Ascending aorta (tissue), 2 donors: ENCODE results near the gene RABL2A. TPM values are rescaled to one million over a fixed set of nuclear protein-coding genes. Genes with fewer than 3 reads are reported as not detected.
"Not testable (repeated sequence)": the region's sequence is repeated elsewhere in the genome, so short reads cannot be mapped to it uniquely, and the experiment has no call there.

Experiments used
- DNase-seq, 2 donors: peaks; one replicate each; pipeline ENCODE4 v3.0.0-alpha.2; 2019; ENCODE audit warnings: low spot score in 2 of 2
- H3K27ac ChIP-seq, 2 donors: fragments of 200-600 bp; sonication (generic); one replicate each; pipeline ENCODE4 v1.5.1; 2016 to 2017; ENCODE audit warnings: mild to moderate bottlenecking in 1 of 2
- H3K27me3 ChIP-seq: fragments of 200-600 bp; sonication (generic); one replicate; pipeline ENCODE4 v1.5.1; 2017
- H3K36me3 ChIP-seq, 2 donors: fragments of 200-600 bp; sonication (generic); one replicate each; pipeline ENCODE4 v1.5.1; 2016
- H3K4me1 ChIP-seq, 2 donors: fragments of 200-600 bp; sonication (generic); one replicate each; pipeline ENCODE4 v1.5.1; 2016 to 2017; ENCODE audit warnings: mild to moderate bottlenecking in 1 of 2
- H3K4me3 ChIP-seq, 2 donors: fragments of 200-600 bp; sonication (generic); one replicate each; pipeline ENCODE4 v1.5.1; 2016 to 2017; ENCODE audit warnings: mild to moderate bottlenecking in 1 of 2
- H3K9me3 ChIP-seq, 2 donors: fragments of 200-600 bp; sonication (generic); one replicate each; pipeline ENCODE4 v1.5.1; 2016
- intact Hi-C: fragments of 100-400 bp; cut with DNase I; formaldehyde crosslinking; loops from one replicate; pipeline ENCODE4 v1.15.1; 2023
- total RNA-seq: library from RNA; depleted of rRNA; stranded (reverse); fragments of >200 nt; gene quantifications from one replicate; pipeline ENCODE4 v1.1.0, GENCODE V29; 2016

Gene RABL2A
- total RNA-seq, 1 donor from 2014 or later: 5.5 TPM

DNA sequence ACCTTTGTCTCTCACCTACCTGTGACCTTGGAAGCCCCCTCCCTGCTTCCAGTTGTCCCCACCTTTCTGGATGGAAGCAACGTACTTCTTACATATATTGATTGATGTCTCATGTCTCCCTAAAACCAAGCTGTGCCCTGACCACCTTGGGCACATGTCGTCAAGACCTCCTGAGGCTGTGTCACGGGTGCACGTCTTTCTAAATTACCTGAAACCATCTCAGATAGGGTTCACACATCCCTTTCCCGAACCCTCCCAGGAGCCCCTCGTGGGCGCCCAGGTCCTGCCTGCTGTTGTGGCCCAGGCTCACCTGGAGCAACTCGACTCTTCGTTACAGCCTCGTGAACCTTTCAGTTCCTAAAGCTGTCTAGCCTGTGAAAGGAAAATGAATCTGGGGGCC, 1.2 kb upstream of the RABL2A start:
- peak overlapping the region in 1 of 2 donors; percentile 41 for H3K4me3 ChIP-seq
- DNase-seq: not testable (repeated sequence)

DNA sequence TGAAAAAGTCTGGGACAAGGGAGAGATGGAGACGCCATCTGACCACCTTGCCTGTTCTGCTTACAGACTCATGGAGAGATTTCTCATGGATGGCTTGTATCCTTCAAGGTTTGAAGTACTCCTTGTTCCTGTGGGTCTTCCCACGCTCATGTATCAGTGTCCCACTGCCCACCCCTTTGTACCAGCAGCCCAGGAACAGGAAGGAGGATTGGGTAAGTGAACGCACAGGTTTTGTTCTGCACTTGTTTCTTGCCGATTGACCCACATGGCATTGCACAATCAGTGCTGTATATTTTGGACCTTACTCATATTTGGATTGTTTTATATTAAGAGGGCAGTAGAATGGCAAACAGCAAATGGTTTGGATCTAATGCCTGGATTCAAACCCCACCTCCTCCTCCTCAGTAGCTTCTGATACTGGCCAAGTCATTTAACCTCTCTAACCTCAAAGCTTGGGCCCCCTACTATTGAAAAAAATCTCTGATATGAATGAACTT, 5.8 kb downstream of the RABL2A start:
- DNase-seq, intact Hi-C loops, H3K9me3 ChIP-seq, H3K27me3 ChIP-seq, H3K4me1 ChIP-seq, H3K4me3 ChIP-seq, H3K27ac ChIP-seq, H3K36me3 ChIP-seq: not testable (repeated sequence)

More for the DNA sequence above, 1.2 kb upstream of the RABL2A start:
- H3K36me3 ChIP-seq, intact Hi-C loops, H3K27ac ChIP-seq, H3K9me3 ChIP-seq, H3K4me1 ChIP-seq, H3K27me3 ChIP-seq: not testable (repeated sequence)

- H3K9me3 ChIP-seq, intact Hi-C loops, H3K4me1 ChIP-seq, DNase-seq, H3K4me3 ChIP-seq, H3K27ac ChIP-seq, H3K27me3 ChIP-seq, H3K36me3 ChIP-seq: not testable (repeated sequence)
These were observed 8.3 kb downstream of the RABL2A start for GRCh38 chr2:113635358-113635757.

DNA sequence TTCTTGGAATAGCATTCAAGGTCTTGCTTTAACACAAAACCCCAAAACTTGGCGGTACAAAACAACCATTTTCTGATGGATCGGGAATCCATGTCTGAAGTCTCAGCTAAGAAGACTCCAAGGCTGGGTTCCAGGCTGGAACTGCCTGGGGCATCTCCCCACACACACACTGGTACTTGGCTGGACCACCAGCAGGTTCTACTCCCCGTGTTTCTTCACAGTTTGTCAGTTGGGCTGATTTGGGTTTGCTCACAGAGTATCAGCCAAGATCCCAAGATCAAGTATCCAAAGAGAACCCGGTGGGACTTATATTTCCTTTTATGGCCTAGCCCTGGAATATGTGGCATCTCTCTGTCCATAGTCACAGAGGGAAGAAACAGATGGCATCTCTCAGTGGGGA, 9.2 kb downstream of the RABL2A start:
- H3K9me3 ChIP-seq, intact Hi-C loops, H3K27me3 ChIP-seq: not testable (repeated sequence)

GRCh38 chr2:113638084-113638483, 11.0 kb downstream of the RABL2A start:
- DNase-seq, H3K27me3 ChIP-seq: not testable (repeated sequence)

More for the DNA sequence above, 9.2 kb downstream of the RABL2A start:
- H3K27ac ChIP-seq, H3K36me3 ChIP-seq, H3K4me1 ChIP-seq, DNase-seq, H3K4me3 ChIP-seq: not testable (repeated sequence)

GRCh38 chr2:113646217-113646616, 19.2 kb downstream of the RABL2A start:
- H3K27ac ChIP-seq, intact Hi-C loops, H3K9me3 ChIP-seq, H3K4me3 ChIP-seq, H3K4me1 ChIP-seq, DNase-seq, H3K36me3 ChIP-seq, H3K27me3 ChIP-seq: not testable (repeated sequence)

More at GRCh38 chr2:113638084-113638483, 11.0 kb downstream of the RABL2A start:
- H3K4me3 ChIP-seq, intact Hi-C loops, H3K27ac ChIP-seq, H3K36me3 ChIP-seq, H3K9me3 ChIP-seq, H3K4me1 ChIP-seq: not testable (repeated sequence)

- DNase-seq, H3K4me3 ChIP-seq, H3K4me1 ChIP-seq, H3K27me3 ChIP-seq, H3K27ac ChIP-seq, H3K36me3 ChIP-seq, H3K9me3 ChIP-seq, intact Hi-C loops: not testable (repeated sequence)
These were observed 24.1 kb downstream of the RABL2A start for GRCh38 chr2:113650834-113651815.

DNA sequence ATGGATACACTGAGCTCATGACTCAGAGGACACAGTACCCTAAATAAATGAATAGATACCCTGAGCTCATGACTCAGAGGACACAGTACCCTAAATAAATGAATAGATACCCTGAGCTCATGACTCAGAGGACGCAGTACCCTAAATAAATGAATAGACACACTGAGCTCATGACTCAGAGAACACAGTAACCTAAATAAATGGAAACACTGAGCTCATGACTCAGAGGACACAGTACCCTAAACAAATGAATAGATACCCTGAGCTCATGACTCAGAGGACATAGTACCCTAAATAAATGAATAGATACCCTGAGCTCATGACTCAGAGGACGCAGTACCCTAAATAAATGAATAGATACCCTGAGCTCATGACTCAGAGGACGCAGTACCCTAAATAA, 25.5 kb downstream of the RABL2A start:
- intact Hi-C loops, H3K36me3 ChIP-seq, DNase-seq, H3K27ac ChIP-seq, H3K27me3 ChIP-seq, H3K9me3 ChIP-seq, H3K4me1 ChIP-seq, H3K4me3 ChIP-seq: not testable (repeated sequence)

GRCh38 chr2:113656031-113656624, 29.1 kb downstream of the RABL2A start:
- H3K36me3 ChIP-seq, H3K4me1 ChIP-seq, H3K4me3 ChIP-seq, H3K9me3 ChIP-seq, H3K27me3 ChIP-seq, intact Hi-C loops, DNase-seq, H3K27ac ChIP-seq: not testable (repeated sequence)

DNA sequence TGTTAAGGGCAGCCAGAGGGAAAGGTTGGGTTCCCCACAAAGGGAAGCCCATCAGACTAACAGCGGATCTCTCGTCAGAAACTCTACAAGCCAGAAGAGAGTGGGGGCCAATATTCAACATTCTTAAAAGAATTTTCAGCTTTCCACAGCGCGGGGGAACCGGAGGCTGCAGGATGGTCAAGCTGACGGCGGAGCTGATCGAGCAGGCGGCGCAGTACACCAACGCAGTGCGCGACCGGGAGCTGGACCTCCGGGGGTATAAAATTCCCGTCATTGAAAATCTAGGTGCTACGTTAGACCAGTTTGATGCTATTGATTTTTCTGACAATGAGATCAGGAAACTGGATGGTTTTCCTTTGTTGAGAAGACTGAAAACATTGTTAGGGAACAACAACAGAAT, 30.7 kb downstream of the RABL2A start:
- H3K9me3 ChIP-seq, H3K27ac ChIP-seq, H3K4me3 ChIP-seq, H3K4me1 ChIP-seq, intact Hi-C loops, H3K27me3 ChIP-seq, DNase-seq, H3K36me3 ChIP-seq: not testable (repeated sequence)

DNA sequence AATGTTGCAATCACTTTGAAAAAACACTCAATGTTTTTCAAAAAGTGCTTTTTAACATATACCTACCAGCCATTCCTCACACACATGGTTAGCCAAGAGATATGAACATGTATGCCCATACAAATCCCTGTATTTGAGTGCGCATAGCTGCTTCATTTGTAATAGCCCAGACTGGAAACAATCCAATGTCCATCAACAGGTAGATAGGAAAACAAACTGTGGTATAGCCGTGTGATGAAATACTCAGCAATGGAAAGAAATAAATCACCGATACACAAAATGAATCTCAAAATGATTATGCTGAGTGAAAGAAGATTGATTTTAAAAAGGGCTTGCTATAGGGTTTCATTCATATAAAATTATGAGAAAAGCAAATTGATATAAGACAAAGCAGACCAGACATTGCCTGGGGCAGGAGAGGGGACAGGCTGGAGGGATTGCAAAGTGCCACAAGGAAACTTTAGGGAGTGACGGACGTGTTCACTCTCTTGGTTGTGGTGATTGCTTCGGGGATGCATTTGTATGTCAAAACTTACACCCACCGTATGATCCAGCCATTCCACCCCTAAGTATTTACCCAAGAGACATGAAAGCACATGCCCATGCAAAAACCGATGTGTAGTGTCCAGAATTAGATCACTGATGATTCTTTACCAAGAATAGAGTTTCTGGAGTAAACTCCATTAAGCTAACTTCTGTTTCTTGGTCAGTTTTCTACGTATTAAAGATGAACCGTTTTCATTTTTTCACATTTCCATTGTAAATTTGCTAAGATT, 36.4 kb downstream of the RABL2A start:
- H3K4me3 ChIP-seq, H3K27ac ChIP-seq, H3K27me3 ChIP-seq, H3K9me3 ChIP-seq, DNase-seq, H3K36me3 ChIP-seq, intact Hi-C loops, H3K4me1 ChIP-seq: not testable (repeated sequence)

DNA sequence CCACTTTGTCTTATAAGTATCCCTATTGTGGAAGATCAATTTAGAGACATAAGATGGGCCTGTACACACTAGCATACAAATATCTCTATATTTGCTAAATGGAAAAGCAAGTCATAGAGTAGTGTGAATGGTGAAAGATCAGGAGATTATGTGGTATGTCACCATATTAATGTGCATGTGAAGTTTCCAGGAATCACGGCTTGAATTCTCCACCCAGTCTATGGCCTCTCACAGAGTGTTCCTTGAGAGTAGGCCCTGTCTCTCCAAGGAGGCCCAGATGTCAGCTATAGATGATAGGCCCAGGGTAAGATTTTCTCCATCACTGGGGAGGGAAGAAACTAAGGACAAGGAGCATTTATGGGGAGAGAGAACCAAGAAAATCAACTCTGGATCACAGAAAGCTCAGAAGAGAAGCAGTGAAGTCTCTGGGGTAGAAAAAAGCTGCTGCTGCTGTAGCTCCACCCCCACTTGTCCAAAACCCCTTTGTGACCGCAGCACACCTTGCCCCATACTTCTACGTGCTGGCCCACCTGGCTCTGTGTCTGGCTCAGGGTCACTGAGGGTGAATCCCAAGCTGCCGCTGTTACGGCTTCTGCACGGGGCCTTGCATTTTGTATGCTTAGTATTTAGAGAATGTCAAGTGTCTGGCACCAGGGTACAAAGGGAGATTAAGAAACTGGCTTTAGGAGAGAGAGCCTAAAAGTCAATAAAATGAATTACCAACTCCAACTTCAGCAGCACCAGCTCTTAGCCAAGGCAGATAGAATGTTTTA, 37.9 kb downstream of the RABL2A start:
- H3K4me3 ChIP-seq, H3K4me1 ChIP-seq, intact Hi-C loops, H3K27ac ChIP-seq, H3K9me3 ChIP-seq, H3K36me3 ChIP-seq, DNase-seq, H3K27me3 ChIP-seq: not testable (repeated sequence)

- DNase-seq, H3K4me3 ChIP-seq, H3K9me3 ChIP-seq, H3K27me3 ChIP-seq, H3K4me1 ChIP-seq, intact Hi-C loops, H3K36me3 ChIP-seq, H3K27ac ChIP-seq: not testable (repeated sequence)
These were observed 41.9 kb downstream of the RABL2A start for GRCh38 chr2:113669013-113669412.
